Nephron (organoid): ENCODE measurements around the gene PTTG1.
A peak's percentile ranks its signal among the peaks of the same experiment; 100 is the strongest.

Source experiments
- H3K27ac Mint-ChIP-seq, 3 experiments: 2 replicates each; pipeline ENCODE4 v1.8.0; 2020; ENCODE audit warnings: mixed read lengths in 3 of 3, mild to moderate bottlenecking in 2 of 3, moderate library complexity in 1 of 3
- H3K27me3 Mint-ChIP-seq: 2 replicates; pipeline ENCODE4 v1.8.0; 2021; ENCODE audit warnings: low read depth, mild to moderate bottlenecking, moderate library complexity, mixed read lengths
- H3K36me3 Mint-ChIP-seq: 2 replicates; pipeline ENCODE4 v1.8.0; 2020; ENCODE audit warnings: low read depth, mixed read lengths
- H3K4me1 Mint-ChIP-seq: 2 replicates; pipeline ENCODE4 v1.8.0; 2020; ENCODE audit warnings: mixed read lengths
- H3K4me3 Mint-ChIP-seq, 3 experiments: 2 replicates each; pipeline ENCODE4 v1.8.0; 2020; ENCODE audit warnings: mild to moderate bottlenecking in 3 of 3, mixed read lengths in 3 of 3, moderate library complexity in 2 of 3
- H3K9me3 Mint-ChIP-seq: 2 replicates; pipeline ENCODE4 v1.8.0; 2020; ENCODE audit warnings: mixed read lengths
- CTCF ChIP-seq, 3 experiments: fragments of 200-600 bp; sonication (generic); IDR thresholded peaks; one replicate each; pipeline ENCODE4 v1.5.0; 2021; ENCODE audit warnings: antibody characterized with exemption in 3 of 3; ENCODE audit not compliant: unreplicated experiment in 3 of 3

The PTTG1 gene

GRCh38 chr5:160463227-160463626, 41.6 kb downstream of the PTTG1 start:
- H3K36me3 Mint-ChIP-seq, result no peaks in the 10 kb centered on the region
- peaks cover 4% of the 10 kb centered on the region for H3K27me3 Mint-ChIP-seq
- no peak overlapping the region for H3K27ac Mint-ChIP-seq
- H3K4me3 Mint-ChIP-seq, result no peak overlapping the region
- peaks cover 4% of the 10 kb centered on the region for H3K9me3 Mint-ChIP-seq
- H3K4me1 Mint-ChIP-seq, result peaks cover 19% of the 10 kb centered on the region
- no peak for TF ChIP-seq CTCF (IDR thresholded peaks at IDR 0.05; ENCODE audit: unreplicated experiment in 3 of 3)

GRCh38 chr5:160463740-160464465, 42.2 kb downstream of the PTTG1 start:
- H3K9me3 Mint-ChIP-seq, result peaks cover 4% of the 10 kb centered on the region
- no peaks in the 10 kb centered on the region for H3K36me3 Mint-ChIP-seq
- peaks cover 4% of the 10 kb centered on the region for H3K27me3 Mint-ChIP-seq
- peaks cover 24% of the 10 kb centered on the region for H3K4me1 Mint-ChIP-seq
- peak overlapping the region in 2 of 3 experiments; percentile 7 for H3K27ac Mint-ChIP-seq
- no peak overlapping the region for H3K4me3 Mint-ChIP-seq
- TF ChIP-seq CTCF (IDR thresholded peaks at IDR 0.05; ENCODE audit: unreplicated experiment in 3 of 3), result no peak

GRCh38 chr5:160464466-160464797, 42.8 kb downstream of the PTTG1 start:
- peaks cover 4% of the 10 kb centered on the region for H3K27me3 Mint-ChIP-seq
- no peaks in the 10 kb centered on the region for H3K36me3 Mint-ChIP-seq
- H3K4me3 Mint-ChIP-seq, result no peak overlapping the region
- H3K4me1 Mint-ChIP-seq, result peaks cover 24% of the 10 kb centered on the region
- H3K9me3 Mint-ChIP-seq, result peaks cover 4% of the 10 kb centered on the region
- TF ChIP-seq CTCF (IDR thresholded peaks at IDR 0.05; ENCODE audit: unreplicated experiment in 3 of 3), result no peak
- peak overlapping the region in 2 of 3 experiments; percentile 7 for H3K27ac Mint-ChIP-seq

- TF ChIP-seq CTCF (IDR thresholded peaks at IDR 0.05; ENCODE audit: unreplicated experiment in 3 of 3), result no peak
- Mint-ChIP-seq H3K4me1 (peaks cover 28% of the 10 kb centered on the region), H3K36me3 (no peaks in the 10 kb centered on the region), H3K9me3 (no peaks in the 10 kb centered on the region), H3K27ac (peak overlapping the region in 1 of 3 experiments; percentile 10), H3K27me3 (peaks cover 4% of the 10 kb centered on the region), H3K4me3 (no peak overlapping the region)
These were observed 44.5 kb downstream of the PTTG1 start for GRCh38 chr5:160466116-160466515.

GRCh38 chr5:160466889-160467554, 45.4 kb downstream of the PTTG1 start:
- H3K4me1 Mint-ChIP-seq, result peaks cover 37% of the 10 kb centered on the region
- peaks cover 4% of the 10 kb centered on the region for H3K27me3 Mint-ChIP-seq
- peak overlapping the region; percentile 82 to 94 (median 88) for H3K27ac Mint-ChIP-seq
- H3K36me3 Mint-ChIP-seq, result no peaks in the 10 kb centered on the region
- no peak for TF ChIP-seq CTCF (IDR thresholded peaks at IDR 0.05; ENCODE audit: unreplicated experiment in 3 of 3)
- H3K9me3 Mint-ChIP-seq, result no peaks in the 10 kb centered on the region
- H3K4me3 Mint-ChIP-seq, result no peak overlapping the region
